OCI-LY7 (cell line): ENCODE results near the gene LHX3. TPM values are rescaled to one million over a fixed set of nuclear protein-coding genes. Genes with fewer than 3 reads are reported as not detected.

ENCODE experiments used
- BruUV-seq: library from RNA; stranded (reverse); fragments of 400-500 nt; replicated peaks from 2 replicates; lab custom pipeline; 2021; lab: Mats Ljungman, UMichigan
- CTCF ChIA-PET: fragments of 300-600 bp; sonication (Branson Sonifier 250); formaldehyde crosslinking; loops from one replicate; lab custom pipeline; 2022; ENCODE audit warnings: antibody characterized with exemption; ENCODE audit not compliant: unreplicated experiment; lab: Charles Lee
- POLR2A ChIA-PET: fragments of 300-600 bp; sonication (Branson Sonifier 250); formaldehyde crosslinking; loops from one replicate; lab custom pipeline; 2022; ENCODE audit warnings: antibody characterized with exemption; lab: Charles Lee
- DNase-seq: peaks from one replicate; pipeline ENCODE4 v3.0.0-alpha.2; 2015; ENCODE audit warnings: low spot score
- H2AFZ ChIP-seq: fragments of 200-600 bp; sonication (generic), shearing (Covaris generic); 2 replicates; pipeline ENCODE4 v1.6.1; 2014; ENCODE audit warnings: mild to moderate bottlenecking, antibody characterized with exemption, low read length, moderate library complexity
- H3K27ac ChIP-seq: fragments of 200-600 bp; sonication (generic); 2 replicates; pipeline ENCODE4 v1.5.1; 2014; ENCODE audit warnings: mixed run types, low read depth, mild to moderate bottlenecking, moderate library complexity, low read length, inconsistent platforms; ENCODE audit not compliant: poor library complexity, severe bottlenecking
- H3K36me3 ChIP-seq: fragments of 200-600 bp; sonication (generic); 2 replicates; pipeline ENCODE4 v1.6.1; 2014; ENCODE audit warnings: mild to moderate bottlenecking, antibody characterized with exemption, low read length, moderate library complexity, mixed read lengths; ENCODE audit not compliant: insufficient read depth
- H3K4me1 ChIP-seq: fragments of 200-600 bp; sonication (generic); 2 replicates; pipeline ENCODE4 v1.5.1; 2014; ENCODE audit warnings: mild to moderate bottlenecking, low read length; ENCODE audit not compliant: insufficient read depth, poor library complexity, severe bottlenecking
- H3K4me2 ChIP-seq: fragments of 200-600 bp; sonication (generic); 2 replicates; pipeline ENCODE4 v1.6.1; 2014; ENCODE audit warnings: mild to moderate bottlenecking, low read length
- H3K4me3 ChIP-seq: fragments of 200-600 bp; sonication (generic); 2 replicates; pipeline ENCODE4 v1.5.1; 2014; ENCODE audit warnings: mild to moderate bottlenecking, low read depth, low read length; ENCODE audit not compliant: poor library complexity, severe bottlenecking
- H3K79me2 ChIP-seq: fragments of 200-600 bp; sonication (generic); 2 replicates; pipeline ENCODE4 v1.6.1; 2016; ENCODE audit warnings: low read depth, mild to moderate bottlenecking, low read length, moderate library complexity, mixed read lengths; ENCODE audit not compliant: insufficient read depth
- H3K9me2 ChIP-seq: fragments of 200-600 bp; sonication (generic); 2 replicates; pipeline ENCODE4 v1.6.1; 2016; ENCODE audit warnings: mild to moderate bottlenecking, low read length, mixed read lengths; ENCODE audit not compliant: insufficient read depth
- H3K9me3 ChIP-seq: fragments of 200-600 bp; sonication (generic); 2 replicates; pipeline ENCODE4 v1.6.1; 2014; ENCODE audit warnings: mild to moderate bottlenecking, mixed run types, low read length, mixed read lengths
- H4K20me1 ChIP-seq: fragments of 200-600 bp; sonication (generic); 2 replicates; pipeline ENCODE4 v1.6.1; 2014; ENCODE audit warnings: mild to moderate bottlenecking, antibody characterized with exemption, low read length, moderate library complexity, mixed read lengths; ENCODE audit not compliant: insufficient read depth
- CTCF ChIP-seq: fragments of 200-600 bp; sonication (generic); conservative IDR thresholded peaks from 2 replicates; pipeline ENCODE4 v1.5.1; 2014; ENCODE audit warnings: mild to moderate bottlenecking, antibody characterized with exemption, low read length, moderate library complexity, mixed read lengths
- EZH2phosphoT487 ChIP-seq: fragments of 200-600 bp; sonication (generic); IDR thresholded peaks from 2 replicates; pipeline ENCODE4 v1.6.1; 2018; ENCODE audit warnings: low read depth, borderline replicate concordance, mild to moderate bottlenecking, mixed run types, antibody characterized with exemption, low read length, moderate library complexity, mixed read lengths
- intact Hi-C: fragments of 100-400 bp; cut with micrococcal nuclease; formaldehyde crosslinking; loops from one replicate; pipeline ENCODE4 v1.10.0; 2022; ENCODE audit not compliant: unreplicated experiment
- total RNA-seq, 2 experiments: library from RNA; depleted of rRNA in 1 of 2; stranded (reverse); fragments of >200 nt in 1 of 2; shearing (Covaris generic) in 1 of 2; gene quantifications; 2 replicates each; pipeline ENCODE4 v1.2.3, GENCODE V29; 2014 to 2022

The LHX3 gene
- total RNA-seq, 2 experiments from 2014 or later, result 0.15 TPM; not detected in 1

DNA sequence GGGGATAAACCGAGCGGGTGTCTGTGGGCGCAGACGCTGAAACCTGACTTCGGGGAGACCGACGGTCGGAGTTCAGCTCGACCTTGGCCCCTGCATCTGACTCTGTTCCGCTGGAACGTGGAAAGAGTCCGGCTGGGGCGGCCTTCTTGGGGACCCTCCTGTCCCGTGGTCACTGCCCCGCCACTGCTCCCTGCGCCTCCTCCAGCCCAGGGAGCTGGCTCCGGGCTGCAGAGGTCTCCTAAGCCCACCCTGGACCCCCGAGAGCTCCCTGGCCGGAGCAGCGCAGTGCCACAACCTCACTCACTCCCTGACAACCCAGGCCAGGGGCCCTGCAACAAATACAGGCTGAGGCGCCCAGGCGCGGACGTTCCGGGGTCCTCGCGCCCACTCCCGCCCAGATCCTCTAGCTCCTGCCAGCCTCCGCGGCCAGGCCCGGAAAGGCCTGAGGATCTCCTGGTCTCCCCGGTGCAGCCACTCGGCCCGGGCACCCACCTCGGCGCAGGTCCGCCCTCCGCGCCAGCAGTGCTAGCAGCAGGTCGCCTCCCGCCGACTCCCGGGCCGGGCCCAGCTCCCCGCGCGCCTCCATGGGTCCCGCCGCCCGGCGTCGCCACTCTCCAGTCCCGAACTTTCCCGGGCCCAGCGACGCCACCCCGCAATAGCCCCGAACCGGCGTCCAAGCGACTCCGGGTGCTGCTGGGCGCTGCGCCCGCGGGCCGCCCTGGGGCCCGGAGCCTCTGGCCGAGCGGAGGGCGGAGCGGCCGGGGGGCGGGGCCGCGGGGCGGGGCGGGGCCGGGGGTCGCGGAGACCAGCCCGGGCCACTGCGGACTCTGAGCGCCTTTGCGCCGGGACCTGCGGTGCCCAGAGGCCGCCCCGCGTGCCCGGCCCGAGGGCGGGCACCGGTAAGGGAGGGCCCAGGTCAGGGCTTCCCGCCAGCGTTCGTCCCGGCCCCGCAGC, 2.2 kb downstream of the LHX3 start:
- DNase-seq, result no peak
- no peak overlapping the region for H3K27ac ChIP-seq
- H3K4me3 ChIP-seq, result no peak overlapping the region
- TF ChIP-seq EZH2phosphoT487 (no peak), CTCF (no peak)
- intact Hi-C loops, result no loop called here
- H3K4me1 ChIP-seq, result no peaks in the 10 kb centered on the region
- H2AFZ ChIP-seq, result no peak overlapping the region
- CTCF ChIA-PET, result no interaction called here
- POLR2A ChIA-PET, result no interaction called here
- H3K36me3 ChIP-seq, result peaks cover 13% of the 10 kb centered on the region; the same call in 1 of the 2 replicates
- no peaks in the 10 kb centered on the region for H3K9me3 ChIP-seq
- no peak overlapping the region for H3K4me2 ChIP-seq
- H3K9me2 ChIP-seq, result no peaks in the 10 kb centered on the region
- H3K79me2 ChIP-seq, result no peaks in the 10 kb centered on the region
- no TSS peak for BruUV-seq
- peaks cover 4% of the 10 kb centered on the region; the same call in 1 of the 2 replicates for H4K20me1 ChIP-seq

GRCh38 chr9:136201609-136202453, 3.1 kb downstream of the LHX3 start:
- Histone ChIP-seq H3K4me1 (peaks cover 6% of the 10 kb centered on the region), H3K9me3 (no peaks in the 10 kb centered on the region), H3K79me2 (no peaks in the 10 kb centered on the region), H3K4me3 (no peak overlapping the region), H2AFZ (no peak overlapping the region), H3K4me2 (no peak overlapping the region), H4K20me1 (peaks cover 4% of the 10 kb centered on the region; the same call in 1 of the 2 replicates), H3K9me2 (no peaks in the 10 kb centered on the region), H3K27ac (no peak overlapping the region), H3K36me3 (peaks cover 7% of the 10 kb centered on the region; the same call in 1 of the 2 replicates)
- DNase-seq, result no peak
- intact Hi-C loops, result no loop called here
- ChIA-PET CTCF (no interaction called here), POLR2A (no interaction called here)
- no peak for TF ChIP-seq EZH2phosphoT487
- TF ChIP-seq CTCF, result no peak
- no TSS peak for BruUV-seq
